Measurements from ENCODE around the gene LMAN2.
"Not testable (repeated sequence)": the region's sequence is repeated elsewhere in the genome, so short reads cannot be mapped to it uniquely, and the experiment has no call there.

Gene LMAN2

GRCh38 chr5:177350776-177351391, 584 bp downstream of the LMAN2 start:
- DNase-seq, result no peak

- no peak for DNase-seq
Observed at GRCh38 chr5:177349762-177350161, 1.7 kb downstream of the LMAN2 start.

GRCh38 chr5:177349362-177349647, 2.2 kb downstream of the LMAN2 start:
- no peak for DNase-seq

GRCh38 chr5:177347699-177348098, 3.8 kb downstream of the LMAN2 start:
- DNase-seq, result no peak

- no peak for DNase-seq
Observed at GRCh38 chr5:177346820-177347219, 4.6 kb downstream of the LMAN2 start.

GRCh38 chr5:177344891-177345290, 6.6 kb downstream of the LMAN2 start:
- DNase-seq, result no peak

- DNase-seq, result no peak
Observed at GRCh38 chr5:177343777-177344176, 7.7 kb downstream of the LMAN2 start.

GRCh38 chr5:177343000-177343399, 8.5 kb downstream of the LMAN2 start:
- not testable (repeated sequence) for DNase-seq

GRCh38 chr5:177339107-177339638, 12.3 kb downstream of the LMAN2 start:
- DNase-seq, result no peak

- no peak for DNase-seq
Observed at GRCh38 chr5:177338251-177339106, 13.0 kb downstream of the LMAN2 start.

- DNase-seq, result no peak
Observed at GRCh38 chr5:177336603-177337494, 14.6 kb downstream of the LMAN2 start.

- no peak for DNase-seq
Observed at GRCh38 chr5:177336112-177336511, 15.4 kb downstream of the LMAN2 start.

- DNase-seq, result no peak
Observed at GRCh38 chr5:177335701-177336065, 15.8 kb downstream of the LMAN2 start.

GRCh38 chr5:177334781-177335700, 16.4 kb downstream of the LMAN2 start:
- no peak for DNase-seq

- DNase-seq, result no peak
Observed at GRCh38 chr5:177334155-177334551, 17.3 kb downstream of the LMAN2 start.

- no peak for DNase-seq
Observed at GRCh38 chr5:177333420-177334154, 17.9 kb downstream of the LMAN2 start.

- no peak for DNase-seq
Observed at GRCh38 chr5:177332896-177333260, 18.6 kb downstream of the LMAN2 start.

GRCh38 chr5:177332031-177332895, 19.2 kb downstream of the LMAN2 start:
- DNase-seq, result no peak

GRCh38 chr5:177330991-177331842, 20.3 kb downstream of the LMAN2 start:
- no peak for DNase-seq
